NCI-H2196 treated with DMSO at 0.1 percent for 48 hours (cell line): Measurements from ENCODE around the gene SEMA6B.
"Not testable (repeated sequence)": the region's sequence is repeated elsewhere in the genome, so short reads cannot be mapped to it uniquely, and the experiment has no call there.

Experiments
- DNase-seq: peaks from one replicate; lab custom pipeline; 2025; ENCODE audit not compliant: unreplicated experiment; lab: John Stamatoyannopoulos, UW

The SEMA6B gene

GRCh38 chr19:4529924-4530522, 29.5 kb downstream of the SEMA6B start:
- no peak for DNase-seq

- DNase-seq, result no peak
These were observed 30.6 kb downstream of the SEMA6B start for GRCh38 chr19:4528843-4529242.

DNA sequence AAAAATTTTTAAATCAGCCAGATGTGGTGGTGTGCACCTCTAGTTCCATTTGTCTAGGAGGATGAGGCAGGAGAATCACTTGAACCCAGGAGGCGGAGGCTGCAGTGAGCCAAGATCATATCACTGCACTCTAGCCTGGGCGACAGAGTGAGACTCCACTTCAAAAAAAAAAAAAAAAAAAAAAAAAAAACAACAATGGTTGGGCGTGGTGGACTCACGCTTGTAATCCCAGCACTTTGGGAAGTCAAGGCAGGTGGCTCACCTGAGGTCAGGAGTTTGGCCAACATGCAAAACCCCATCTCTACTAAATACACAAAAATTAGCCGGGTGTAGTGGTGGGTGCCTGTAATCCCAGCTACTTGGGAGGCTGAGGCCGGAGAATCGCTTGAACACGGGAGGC, 32.1 kb downstream of the SEMA6B start:
- DNase-seq, result not testable (repeated sequence)

GRCh38 chr19:4525563-4526002, 33.9 kb downstream of the SEMA6B start:
- DNase-seq, result no peak

- no peak for DNase-seq
These were observed 34.5 kb downstream of the SEMA6B start for GRCh38 chr19:4524808-4525562.

GRCh38 chr19:4523306-4524110, 36.0 kb downstream of the SEMA6B start:
- DNase-seq, result peak; percentile 25

DNA sequence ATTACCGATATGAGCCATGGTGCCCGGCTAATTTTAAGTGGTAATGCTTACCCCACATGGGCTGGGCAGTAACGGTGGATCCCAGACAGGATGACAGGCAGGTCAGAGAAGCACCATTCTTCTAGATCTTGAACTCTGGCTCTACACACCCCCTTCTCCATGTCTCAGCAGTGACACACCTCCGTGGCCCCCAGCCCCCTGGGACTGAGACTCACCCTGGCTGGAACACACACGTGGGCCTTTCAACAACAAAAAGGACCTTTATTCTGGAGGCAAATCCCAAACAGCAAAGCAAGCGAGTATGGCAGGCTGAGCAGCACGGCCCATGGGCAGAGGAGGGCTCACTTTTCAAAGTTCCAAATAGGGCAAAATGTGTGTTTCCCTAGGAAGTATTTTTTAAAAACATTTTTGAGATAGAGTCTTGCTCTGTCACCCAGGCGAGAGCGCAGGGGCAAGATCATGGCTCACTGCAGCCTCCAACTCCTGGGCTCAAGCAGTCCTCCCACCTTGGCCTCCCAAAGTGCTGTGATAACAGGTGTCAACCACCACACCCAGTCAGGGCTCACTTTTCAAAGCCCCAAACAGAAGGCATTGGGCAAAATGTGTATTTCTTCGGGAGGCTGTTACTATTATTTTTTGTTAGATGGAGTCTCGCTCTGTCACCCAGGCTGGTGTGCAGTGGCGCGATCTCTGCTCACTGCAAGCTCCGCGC, 37.0 kb downstream of the SEMA6B start:
- DNase-seq, result no peak

DNA sequence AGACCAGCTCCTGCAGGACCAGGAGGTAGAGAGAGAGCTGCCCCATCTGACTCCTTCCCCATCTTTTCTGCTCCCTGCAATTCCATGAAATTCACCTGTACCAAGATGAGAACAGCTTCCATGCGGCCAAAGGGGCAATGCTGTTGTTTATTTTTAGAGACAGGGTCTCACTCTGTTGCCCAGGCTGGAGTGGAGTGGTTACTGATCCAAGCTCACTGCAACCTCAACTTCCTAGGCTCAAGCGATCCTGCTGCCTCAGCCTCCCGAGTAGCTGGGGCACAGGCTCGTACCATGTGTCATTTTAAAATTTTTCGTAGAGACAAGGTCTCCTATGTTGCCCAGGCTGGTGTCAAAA, 37.6 kb downstream of the SEMA6B start:
- no peak for DNase-seq

DNA sequence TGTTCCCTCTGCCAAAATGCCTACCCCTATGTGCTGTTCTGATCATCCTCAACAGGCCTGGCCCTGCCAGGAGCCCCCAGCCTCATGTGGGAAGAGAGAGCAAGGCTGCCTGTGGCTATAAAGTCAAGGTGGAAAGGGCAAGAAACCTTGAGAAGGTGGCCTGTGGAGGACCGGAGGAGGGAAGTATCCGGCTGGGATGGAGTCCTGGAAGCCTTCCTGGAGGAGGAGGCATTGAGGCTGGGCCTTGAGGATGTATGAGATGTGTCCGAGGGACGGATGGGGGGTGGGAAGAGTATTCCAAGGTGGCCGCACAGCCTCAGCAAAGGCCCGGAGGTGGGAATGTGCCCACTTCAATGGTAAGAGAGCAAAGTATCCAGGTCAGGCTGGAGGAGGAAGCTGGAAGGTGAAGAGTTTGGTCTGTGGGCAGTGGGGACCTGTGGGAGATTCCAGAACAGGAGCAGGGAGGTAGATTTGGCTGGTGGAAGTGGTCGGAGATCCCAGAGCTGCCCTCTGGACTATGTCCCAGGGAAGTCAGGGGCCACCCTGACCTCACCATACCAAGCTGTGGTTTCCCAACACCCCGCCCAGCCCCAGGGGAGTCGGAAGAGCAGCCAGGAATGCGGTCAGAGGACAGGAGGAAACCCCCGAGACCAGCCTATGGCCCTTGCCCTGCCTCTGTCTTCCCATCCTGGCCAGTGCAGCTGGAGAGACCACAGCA, 38.2 kb downstream of the SEMA6B start:
- DNase-seq, result no peak

DNA sequence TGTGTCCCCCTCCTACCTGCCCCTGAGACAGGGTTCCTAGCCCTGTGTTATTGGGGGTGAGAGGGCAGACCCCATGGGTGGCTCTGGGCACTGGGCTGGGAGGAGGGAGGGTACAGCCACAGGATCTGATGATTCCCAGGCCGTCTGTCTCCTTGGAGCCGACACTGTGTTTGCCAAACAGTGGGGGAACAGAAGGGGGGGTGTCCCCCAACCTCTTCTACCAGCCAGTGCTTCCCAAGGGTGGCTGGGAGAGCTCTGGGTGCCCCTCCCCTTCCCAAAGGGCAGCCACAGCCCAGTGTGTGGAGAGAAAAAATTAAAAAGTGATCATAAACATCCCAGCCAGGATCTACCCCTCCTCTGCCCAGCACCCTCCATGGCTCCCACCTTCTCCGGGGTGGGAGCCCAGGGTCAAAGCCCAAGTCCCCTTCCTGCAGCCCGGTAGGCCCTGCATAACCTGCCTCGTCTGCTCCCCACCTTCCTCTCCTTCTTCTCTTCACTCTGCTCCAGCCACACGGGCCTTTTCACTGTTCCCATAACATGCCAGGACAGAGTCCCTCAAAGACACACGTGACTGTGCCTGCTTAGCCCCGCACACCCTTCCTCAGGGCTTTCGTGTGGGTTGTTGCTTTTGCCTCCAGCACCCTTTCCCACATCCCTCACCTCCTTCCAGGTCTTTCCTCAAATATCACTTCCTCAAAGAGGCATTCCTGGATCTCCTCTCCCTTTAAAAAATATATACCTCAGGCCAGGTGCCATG, 39.8 kb downstream of the SEMA6B start:
- DNase-seq, result no peak

DNA sequence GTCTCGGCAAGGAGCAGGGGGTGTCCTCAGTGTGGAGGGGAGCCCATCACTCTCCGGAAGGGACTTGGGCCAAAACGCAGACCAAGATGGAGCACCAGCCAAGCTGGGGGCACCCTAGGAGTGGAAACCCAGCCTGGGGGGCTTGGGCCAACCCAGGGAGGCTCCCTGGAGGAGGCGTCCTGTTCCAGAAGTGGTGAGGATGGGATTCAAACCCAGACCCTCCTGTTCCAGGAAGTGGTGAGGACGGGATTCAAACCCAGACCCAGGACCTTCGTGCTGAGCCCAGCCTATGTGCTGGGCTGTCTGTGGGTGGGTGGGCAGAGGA, 40.4 kb downstream of the SEMA6B start:
- DNase-seq, result no peak

DNA sequence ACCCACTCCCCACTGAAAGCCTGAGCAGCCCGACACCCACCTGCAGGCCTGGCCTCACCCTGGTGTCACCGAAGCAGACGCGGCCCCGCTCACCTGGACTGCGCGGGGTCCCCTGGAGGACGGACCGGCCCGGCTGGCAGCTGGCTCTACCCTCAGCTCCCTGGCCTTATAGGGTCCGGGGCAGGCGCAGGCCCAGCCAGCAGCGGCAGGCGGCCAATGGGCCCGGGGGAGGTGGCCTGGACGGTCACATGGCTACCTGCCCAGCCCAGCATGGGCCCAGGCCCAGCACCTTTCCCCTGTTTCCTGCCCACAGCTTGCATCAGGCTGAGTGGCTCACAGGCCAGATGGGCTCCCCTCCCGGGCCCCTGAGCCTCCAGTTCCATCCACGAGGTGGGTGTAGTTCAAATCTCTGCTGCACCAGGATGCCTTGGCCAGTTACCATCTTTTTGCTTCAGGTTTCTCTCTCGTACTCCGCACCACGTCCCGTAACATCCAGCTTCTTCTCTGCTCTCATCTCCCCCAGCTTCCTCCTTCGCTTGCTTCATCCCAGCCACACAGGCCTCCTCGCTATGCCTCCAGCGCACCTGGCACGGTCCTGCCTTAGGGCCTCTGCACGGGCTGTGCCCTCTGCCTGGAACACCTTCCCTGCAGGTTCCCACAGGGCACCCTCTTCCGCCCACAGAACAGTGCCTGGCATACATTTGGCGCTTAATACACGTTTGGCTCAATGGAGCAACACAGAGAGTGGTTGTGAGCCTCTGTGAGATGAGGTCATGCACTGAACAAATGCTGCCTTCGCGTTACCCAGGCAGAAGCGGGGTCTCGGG, 40.9 kb downstream of the SEMA6B start, which contains the start of gene PLIN4:
Gene PLIN4 (minus strand): TSS at position 142 of the 827 bp plus-strand sequence. CDS start 214 bp downstream, outside the sequence.
- no peak for DNase-seq

DNA sequence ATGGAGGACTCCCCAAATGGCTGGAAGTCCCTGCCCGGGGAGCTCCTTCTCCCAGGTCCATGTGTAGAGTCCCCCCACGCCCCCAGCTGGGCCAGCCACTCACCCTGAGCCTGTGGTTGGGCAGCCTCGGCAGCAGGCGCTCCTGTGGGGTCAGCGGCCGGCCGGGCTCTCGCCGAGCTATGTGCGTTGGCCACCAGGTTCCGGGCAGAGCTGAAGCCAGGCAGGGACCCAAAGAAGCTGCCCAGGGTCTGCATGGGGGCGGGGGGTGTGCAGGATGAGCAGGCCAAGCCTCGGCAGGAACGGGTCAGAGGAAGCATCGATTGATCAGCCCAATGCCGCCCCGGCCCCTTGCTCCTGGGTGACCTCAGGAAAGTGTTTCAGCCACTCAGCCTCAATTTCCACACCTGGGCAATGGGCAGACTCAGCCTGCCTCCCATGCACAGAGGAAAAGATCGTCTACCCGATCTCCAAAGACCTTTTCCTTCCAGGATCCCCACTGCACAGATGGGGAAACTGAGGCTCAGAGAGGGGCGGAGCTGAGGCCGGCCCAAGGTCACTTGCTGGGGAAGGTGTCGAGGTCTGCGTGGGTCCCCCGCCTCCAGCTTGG, 41.9 kb downstream of the SEMA6B start:
- DNase-seq, result no peak

DNA sequence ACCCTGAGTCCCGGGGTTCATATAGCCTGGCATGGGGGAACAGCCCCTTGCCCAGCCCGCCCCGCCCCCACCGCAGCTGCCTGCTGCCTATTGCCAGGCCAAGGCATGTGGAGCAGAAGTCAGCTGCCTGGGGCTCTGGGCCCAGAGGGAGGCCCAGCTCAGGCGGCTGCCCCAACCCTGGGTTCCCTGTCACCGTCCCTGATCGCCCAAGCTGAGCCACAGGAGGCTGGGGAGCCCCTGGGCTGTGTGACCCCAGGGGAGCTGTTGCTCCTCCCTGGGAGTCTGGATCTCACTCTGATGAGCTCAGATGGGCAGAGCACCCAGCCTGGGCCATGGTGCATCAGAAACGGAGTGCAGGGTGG, 42.6 kb downstream of the SEMA6B start:
- no peak for DNase-seq

- no peak for DNase-seq
These were observed 43.1 kb downstream of the SEMA6B start for GRCh38 chr19:4516199-4516938.

GRCh38 chr19:4515732-4516131, 43.8 kb downstream of the SEMA6B start:
- DNase-seq, result no peak

GRCh38 chr19:4513248-4513647, 46.2 kb downstream of the SEMA6B start:
- no peak for DNase-seq

GRCh38 chr19:4512070-4512469, 47.4 kb downstream of the SEMA6B start:
- no peak for DNase-seq
